BE2C (cell line): ENCODE data around the gene SV2A.
"Not testable (repeated sequence)": the region's sequence is repeated elsewhere in the genome, so short reads cannot be mapped to it uniquely, and the experiment has no call there.

Experiments used
- DNase-seq: peaks from one replicate; pipeline ENCODE4 v3.0.0-alpha.2; 2020
- H3K27me3 ChIP-seq: fragments of 250-450 bp; sonication (Bioruptor Pico); 2 replicates; pipeline ENCODE4 v1.5.1; 2020; ENCODE audit warnings: mild to moderate bottlenecking
- H3K36me3 ChIP-seq: fragments of 250-450 bp; sonication (Bioruptor Pico); 2 replicates; pipeline ENCODE4 v1.5.1; 2020; ENCODE audit warnings: mild to moderate bottlenecking
- H3K4me1 ChIP-seq: fragments of 250-450 bp; sonication (Bioruptor Pico); 2 replicates; pipeline ENCODE4 v1.5.1; 2020
- H3K4me3 ChIP-seq: 2 replicates; pipeline ENCODE4 v1.5.1; 2011; ENCODE audit warnings: low read depth, low read length
- H3K9me3 ChIP-seq: fragments of 250-450 bp; sonication (Bioruptor Pico); 2 replicates; pipeline ENCODE4 v1.5.1; 2020
- CTCF ChIP-seq: IDR thresholded peaks from 2 replicates; pipeline ENCODE4 v1.5.1; 2012; ENCODE audit warnings: mild to moderate bottlenecking, low read depth, low read length

The SV2A gene

GRCh38 chr1:149887456-149888246, 30.0 kb downstream of the SV2A start:
- TF ChIP-seq CTCF = no peak
- DNase-seq = peak; percentile 84
- H3K9me3 ChIP-seq = no peaks in the 10 kb centered on the region
- H3K27me3 ChIP-seq = no peaks in the 10 kb centered on the region
- H3K4me3 ChIP-seq = peak overlapping the region; percentile 89
- no peaks in the 10 kb centered on the region for H3K36me3 ChIP-seq
- H3K4me1 ChIP-seq = no peaks in the 10 kb centered on the region

GRCh38 chr1:149887196-149887455, 30.5 kb downstream of the SV2A start:
- H3K27me3 ChIP-seq, H3K9me3 ChIP-seq, H3K36me3 ChIP-seq, DNase-seq, H3K4me1 ChIP-seq: not testable (repeated sequence)
- H3K4me3 ChIP-seq = peak overlapping the region; percentile 89

GRCh38 chr1:149886396-149887195, 31.0 kb downstream of the SV2A start:
- H3K9me3 ChIP-seq = no peaks in the 10 kb centered on the region
- H3K4me3 ChIP-seq = peak overlapping the region; percentile 89
- peak; percentile 90 for DNase-seq
- H3K27me3 ChIP-seq = no peaks in the 10 kb centered on the region
- H3K4me1 ChIP-seq = no peaks in the 10 kb centered on the region
- H3K36me3 ChIP-seq = no peaks in the 10 kb centered on the region
- no peak for TF ChIP-seq CTCF

GRCh38 chr1:149886121-149886395, 31.6 kb downstream of the SV2A start:
- H3K9me3 ChIP-seq, DNase-seq, H3K36me3 ChIP-seq, H3K4me1 ChIP-seq, H3K27me3 ChIP-seq: not testable (repeated sequence)
- H3K4me3 ChIP-seq = peak overlapping the region; percentile 89

GRCh38 chr1:149885339-149886120, 32.1 kb downstream of the SV2A start:
- Histone ChIP-seq H3K4me3 (peak overlapping the region; percentile 89), H3K4me1 (no peaks in the 10 kb centered on the region), H3K36me3 (no peaks in the 10 kb centered on the region), H3K9me3 (no peaks in the 10 kb centered on the region), H3K27me3 (no peaks in the 10 kb centered on the region)
- TF ChIP-seq CTCF = no peak; the same call in 1 of the 2 replicates
- DNase-seq = peak; percentile 83

GRCh38 chr1:149884433-149885338, 33.0 kb downstream of the SV2A start:
- no peak for DNase-seq
- TF ChIP-seq CTCF = no peak
- Histone ChIP-seq H3K4me3 (peak overlapping the region; percentile 89), H3K4me1 (no peaks in the 10 kb centered on the region), H3K36me3 (no peaks in the 10 kb centered on the region), H3K9me3 (no peaks in the 10 kb centered on the region), H3K27me3 (no peaks in the 10 kb centered on the region)
